Adrenal gland (tissue), 12 donors: Measurements from ENCODE around the gene CDH4. TPM values are rescaled to one million over a fixed set of nuclear protein-coding genes. Genes with fewer than 3 reads are reported as not detected.

Experiments
- DNase-seq, 7 donors: peaks; one replicate each; pipeline ENCODE4 v3.0.0-alpha.2; 2019 to 2020
- H3K27ac ChIP-seq, 5 donors: fragments of 200-600 bp; sonication (generic) in 4 of 5; 1 replicate in 3 of 5; 2 replicates in 2 of 5; pipeline versions ENCODE4 v1.5.1 to v1.8.0; 2016 to 2020; ENCODE audit warnings: mild to moderate bottlenecking in 1 of 5
- H3K27me3 ChIP-seq: fragments of 200-600 bp; 2 replicates; pipeline ENCODE4 v1.8.0; 2021
- H3K36me3 ChIP-seq, 2 donors: fragments of 200-600 bp; replicated peaks in 1 of 2; 1 replicate in 1 of 2; 2 replicates in 1 of 2; pipeline versions ENCODE4 v1.5.1 to v1.8.0; 2018 to 2022
- H3K4me1 ChIP-seq, 2 donors: fragments of 200-600 bp; replicated peaks in 1 of 2; 1 replicate in 1 of 2; 2 replicates in 1 of 2; pipeline versions ENCODE4 v1.5.1 to v1.8.0; 2018 to 2021
- H3K4me3 ChIP-seq, 4 donors: fragments of 200-600 bp; sonication (generic) in 3 of 4; one replicate each; pipeline ENCODE4 v1.5.1; 2016 to 2018
- H3K9me3 ChIP-seq, 3 donors: fragments of 200-600 bp; sonication (generic) in 1 of 3; replicated peaks in 1 of 3; 1 replicate in 2 of 3; 2 replicates in 1 of 3; pipeline versions ENCODE4 v1.5.1 to v1.8.0; 2016 to 2021
- POLR2A ChIP-seq, 2 donors: fragments of 450-650 bp; IDR thresholded peaks; one replicate each; pipeline ENCODE4 v1.6.1; 2017; ENCODE audit warnings: antibody characterized with exemption in 2 of 2, mild to moderate bottlenecking in 2 of 2, moderate library complexity in 1 of 2
- WGBS, 4 donors: extraction: QIAGEN DNeasy Blood & Tissue Kit in 2 of 4; methylation state at CpG; one replicate each; pipeline versions ENCODE4 v1.1.5 to v1.1.7; 2013 to 2017; 5-methylcytosine and 5-hydroxymethylcytosine counted together
- intact Hi-C, 2 donors: fragments of 100-400 bp; cut with DNase I; formaldehyde crosslinking; loops; one replicate each; pipeline versions ENCODE4 v1.14.1 to v1.15.0; 2022 to 2023
- polyA plus RNA-seq, 3 donors: library from polyadenylated mRNA; stranded (reverse); fragments of 200-250 nt in 2 of 3; fragments of 350-450 nt in 1 of 3; fragmentation: Illumina TruSeq in 1 of 3; extraction: RNeasy Lipid Tissue Mini Kit (QIAGEN cat#74804) in 1 of 3; gene quantifications; one replicate each; pipeline ENCODE4 v1.2.3, GENCODE V29; 2013 to 2014
- total RNA-seq, 9 donors: library from RNA; depleted of rRNA in 4 of 9; stranded (reverse); fragments of >200 nt in 4 of 9; fragments of 120-200 nt in 1 of 9; fragmentation: NEBNext Ultra II Directional in 1 of 9; extraction: Animal tissue kit (Norgen Biotek cat#: 25700) in 1 of 9; gene quantifications; one replicate each; pipeline versions ENCODE4 v1.1.0 to v1.2.4, GENCODE V29; 2013 to 2023
- TF ChIP-seq, protein P1 (sequence below), 6 experiments: fragments of 450-650 bp in 4 of 6; fragments of 200-600 bp in 2 of 6; sonication (generic) in 1 of 6; IDR thresholded peaks; 1 replicate in 5 of 6; 2 replicates in 1 of 6; pipeline versions ENCODE4 v1.5.1 to v1.8.0; 2016 to 2021; ENCODE audit warnings: antibody characterized with exemption in 6 of 6, mild to moderate bottlenecking in 2 of 6, moderate library complexity in 1 of 6
- donor health status: healthy with polysubstance abuse.
- donor health status: Bipolar disorder and iron deficiency.
- donor health status: DM: yes; HTN: yes; CAD: no.
- donor health status: DM: no; HTN: no; CAD: no.
- donor health status: DM: no; HTN: no; CAD: no.
- donor health status: DM: yes; HTN: yes; CAD: no.

CDH4 gene
- total and polyA plus RNA-seq, 12 donors: 0.08 to 0.53 (median 0.20) TPM; not detected in 3

DNA sequence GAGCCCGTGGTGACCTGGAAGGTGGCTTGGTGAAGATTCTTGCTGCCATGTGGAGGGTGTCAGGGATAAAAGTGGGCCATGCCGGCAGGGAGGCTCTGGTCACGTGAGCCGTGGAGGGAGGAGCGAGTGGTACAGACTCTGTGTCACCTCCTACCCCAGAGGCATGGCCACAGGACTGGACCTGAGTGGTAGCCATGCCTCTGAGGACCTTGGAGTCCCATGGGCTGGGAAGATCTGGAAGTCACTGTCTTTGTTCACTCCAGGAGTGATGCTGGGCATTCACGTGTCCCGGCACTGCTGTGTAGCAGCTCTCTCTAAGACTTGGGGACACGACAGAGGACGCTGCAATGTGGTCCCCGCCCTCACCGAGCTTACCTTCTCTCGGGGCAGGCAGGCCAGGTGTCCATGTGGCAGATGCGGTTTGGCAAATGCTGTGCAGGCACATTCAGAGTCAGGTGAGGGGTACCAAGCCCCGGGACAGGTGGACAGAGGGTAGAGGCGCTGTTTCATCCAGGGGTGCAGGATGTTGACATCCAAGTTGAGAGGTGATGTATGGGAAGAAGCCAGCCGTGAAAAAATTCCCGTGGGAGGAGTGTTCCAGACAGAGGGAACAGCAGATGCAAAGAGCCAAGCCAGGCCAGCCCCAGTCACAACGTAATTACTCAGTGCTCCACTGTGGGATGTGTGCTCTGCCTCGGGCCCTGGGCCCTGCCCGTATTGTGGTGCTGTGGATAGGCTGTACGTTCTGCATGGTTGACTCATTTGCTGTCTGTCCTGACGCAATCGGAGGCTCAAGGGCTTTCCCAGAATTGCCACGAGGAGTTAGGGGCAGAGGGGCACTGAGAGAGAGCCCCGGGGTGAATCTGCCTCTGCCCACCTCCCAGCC lies 505.9 kb downstream of the CDH4 start:
- intact Hi-C loops: no loop called here
- DNase-seq: no peak
- Histone ChIP-seq H3K27me3 (peaks cover 6% of the 10 kb centered on the region), H3K27ac (no peak overlapping the region), H3K9me3 (no peaks in the 10 kb centered on the region), H3K4me1 (no peaks in the 10 kb centered on the region), H3K4me3 (no peak overlapping the region), H3K36me3 (no peaks in the 10 kb centered on the region)
- TF ChIP-seq, protein P1, sequence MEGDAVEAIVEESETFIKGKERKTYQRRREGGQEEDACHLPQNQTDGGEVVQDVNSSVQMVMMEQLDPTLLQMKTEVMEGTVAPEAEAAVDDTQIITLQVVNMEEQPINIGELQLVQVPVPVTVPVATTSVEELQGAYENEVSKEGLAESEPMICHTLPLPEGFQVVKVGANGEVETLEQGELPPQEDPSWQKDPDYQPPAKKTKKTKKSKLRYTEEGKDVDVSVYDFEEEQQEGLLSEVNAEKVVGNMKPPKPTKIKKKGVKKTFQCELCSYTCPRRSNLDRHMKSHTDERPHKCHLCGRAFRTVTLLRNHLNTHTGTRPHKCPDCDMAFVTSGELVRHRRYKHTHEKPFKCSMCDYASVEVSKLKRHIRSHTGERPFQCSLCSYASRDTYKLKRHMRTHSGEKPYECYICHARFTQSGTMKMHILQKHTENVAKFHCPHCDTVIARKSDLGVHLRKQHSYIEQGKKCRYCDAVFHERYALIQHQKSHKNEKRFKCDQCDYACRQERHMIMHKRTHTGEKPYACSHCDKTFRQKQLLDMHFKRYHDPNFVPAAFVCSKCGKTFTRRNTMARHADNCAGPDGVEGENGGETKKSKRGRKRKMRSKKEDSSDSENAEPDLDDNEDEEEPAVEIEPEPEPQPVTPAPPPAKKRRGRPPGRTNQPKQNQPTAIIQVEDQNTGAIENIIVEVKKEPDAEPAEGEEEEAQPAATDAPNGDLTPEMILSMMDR (IDR thresholded peaks at IDR 0.05): no peak
- TF ChIP-seq POLR2A (IDR thresholded peaks at IDR 0.05): no peak
- 69 to 82% (median 74%) methylated on average over 13 to 25 of the region's 25 CpGs for WGBS, 4 donors

DNA sequence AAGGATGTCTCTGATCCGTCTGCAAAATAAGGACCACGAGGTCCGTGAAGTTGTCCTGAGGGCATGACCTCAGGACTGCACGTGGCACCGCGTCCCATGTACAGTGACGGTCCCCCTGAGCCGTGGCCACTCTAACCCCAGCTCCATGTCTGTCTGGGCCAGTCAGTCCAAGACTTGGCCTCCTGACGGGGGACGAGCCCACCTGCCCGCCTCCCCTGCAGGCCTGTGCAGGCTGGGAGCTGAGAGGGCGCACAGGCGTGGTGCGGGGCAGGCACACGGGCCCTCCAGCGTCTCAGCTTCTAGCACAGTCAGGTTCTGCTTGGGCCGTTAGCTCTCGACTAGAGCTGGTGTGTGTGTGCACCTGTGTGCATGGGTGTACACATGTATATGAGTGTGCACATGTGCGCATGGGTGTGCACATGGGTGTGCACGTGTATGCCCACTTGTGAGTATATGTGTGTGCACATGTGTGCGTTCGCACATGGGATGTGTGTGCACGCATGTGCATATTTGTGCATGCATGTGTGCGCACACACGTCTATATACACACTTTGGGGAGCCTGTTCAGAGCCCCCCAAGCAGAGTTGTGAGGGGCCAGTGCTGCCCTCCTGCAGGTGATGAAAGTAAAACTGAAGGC lies 506.6 kb downstream of the CDH4 start:
- H3K27me3 ChIP-seq: peaks cover 6% of the 10 kb centered on the region
- DNase-seq: no peak
- intact Hi-C loops: no loop called here

DNA sequence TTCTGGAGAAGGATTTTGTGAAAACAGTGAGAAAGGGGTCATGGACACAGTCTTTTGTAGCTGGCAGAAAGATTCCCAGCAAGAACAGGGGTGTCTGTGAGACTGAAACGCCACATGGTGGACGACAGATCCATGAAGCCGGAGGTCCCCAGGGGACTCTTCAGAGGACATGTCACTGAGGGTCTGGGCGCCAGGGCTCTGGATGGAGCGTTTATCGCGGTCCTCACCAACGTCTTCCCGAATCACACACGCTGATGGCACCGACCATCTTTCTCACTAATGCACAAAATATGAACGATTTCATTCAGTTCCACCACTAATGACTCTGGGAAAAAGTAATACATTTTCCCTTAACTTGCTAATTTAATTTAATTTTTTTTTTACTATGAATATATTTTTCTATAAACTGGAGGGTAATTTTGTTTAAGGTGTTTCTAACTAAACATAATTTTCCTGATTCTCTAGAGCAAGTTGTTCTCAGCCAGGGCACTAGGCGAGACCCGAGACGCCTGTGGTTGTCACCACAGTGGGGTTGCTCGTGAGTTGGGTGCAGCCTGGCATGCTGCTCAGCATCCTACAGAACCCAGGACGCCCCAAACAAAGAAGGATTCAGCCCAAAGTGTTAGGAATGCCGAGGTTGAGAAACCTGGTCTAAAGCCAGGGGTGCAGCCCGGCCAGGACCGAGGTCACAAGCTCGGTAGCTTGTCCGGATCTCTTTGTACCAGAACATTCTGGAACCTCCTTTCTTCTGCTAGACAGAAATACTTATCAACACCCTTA lies 507.4 kb downstream of the CDH4 start:
- no peak for DNase-seq
- no peaks in the 10 kb centered on the region for H3K4me1 ChIP-seq
- H3K9me3 ChIP-seq: no peaks in the 10 kb centered on the region
- 68 to 83% (median 81%) methylated on average over 22 of the region's 22 CpGs for WGBS, 4 donors
- intact Hi-C loops: no loop called here
- no peak for TF ChIP-seq POLR2A (IDR thresholded peaks at IDR 0.05)
- TF ChIP-seq, protein P1 (IDR thresholded peaks at IDR 0.05): no peak
- H3K4me3 ChIP-seq: no peak overlapping the region
- no peaks in the 10 kb centered on the region for H3K36me3 ChIP-seq
- H3K27me3 ChIP-seq: peaks cover 6% of the 10 kb centered on the region
- H3K27ac ChIP-seq: no peak overlapping the region

More for the DNA sequence above, 506.6 kb downstream of the CDH4 start:
- no peaks in the 10 kb centered on the region for H3K9me3 ChIP-seq
- H3K4me1 ChIP-seq: no peaks in the 10 kb centered on the region
- H3K4me3 ChIP-seq: no peak overlapping the region
- no peaks in the 10 kb centered on the region for H3K36me3 ChIP-seq
- no peak overlapping the region for H3K27ac ChIP-seq
- 84 to 93% (median 87%) methylated on average over 7 to 25 of the region's 25 CpGs for WGBS, 4 donors
- TF ChIP-seq, protein P1 (IDR thresholded peaks at IDR 0.05): no peak

DNA sequence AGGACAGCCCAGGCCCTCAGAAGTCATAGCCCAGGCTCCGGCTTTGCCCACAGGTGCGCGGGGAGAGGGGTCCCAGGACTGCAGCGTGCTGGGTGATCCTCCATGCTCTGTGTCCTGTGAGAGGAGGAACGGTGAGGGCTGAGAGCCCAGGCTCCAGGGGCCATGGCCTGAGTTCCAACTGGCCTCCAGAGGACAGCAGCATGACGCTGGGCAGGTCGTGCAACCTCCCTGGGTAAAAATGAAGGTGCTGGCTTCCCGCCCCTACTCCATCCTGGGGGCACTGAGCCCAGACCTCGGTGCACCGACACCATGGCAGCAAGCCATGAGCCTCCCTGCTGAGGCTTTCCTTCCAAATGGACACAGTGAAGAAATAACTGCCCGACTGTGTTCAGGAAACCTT lies 508.3 kb downstream of the CDH4 start:
- H3K4me1 ChIP-seq: no peaks in the 10 kb centered on the region
- no peaks in the 10 kb centered on the region for H3K36me3 ChIP-seq
- intact Hi-C loops: no loop called here
- no peak overlapping the region for H3K27ac ChIP-seq
- no peaks in the 10 kb centered on the region for H3K9me3 ChIP-seq
- TF ChIP-seq POLR2A (IDR thresholded peaks at IDR 0.05): no peak
- TF ChIP-seq, protein P1 (IDR thresholded peaks at IDR 0.05): no peak
- H3K4me3 ChIP-seq: no peak overlapping the region
- peaks cover 6% of the 10 kb centered on the region for H3K27me3 ChIP-seq
- DNase-seq: no peak
- WGBS, 4 donors: 71 to 81% (median 78%) methylated on average over 7 to 11 of the region's 11 CpGs
